Stomach (tissue), 9 donors: ENCODE results near the gene PYGO2. TPM values are rescaled to one million over a fixed set of nuclear protein-coding genes. Genes with fewer than 3 reads are reported as not detected.

Experiments
- DNase-seq, 2 donors: peaks; one replicate each; pipeline versions ENCODE4 v3.0.0 to v3.0.0-alpha.2; 2013 to 2019
- H3K27ac ChIP-seq, 5 donors: fragments of 200-600 bp in 4 of 5; sonication (generic) in 4 of 5; one replicate each; pipeline ENCODE4 v1.5.1; 2013 to 2019; ENCODE audit warnings: mild to moderate bottlenecking in 1 of 5, moderate library complexity in 1 of 5
- H3K27me3 ChIP-seq, 3 donors: fragments of 200-600 bp; sonication (generic); one replicate each; pipeline ENCODE4 v1.5.1; 2017 to 2019; ENCODE audit warnings: mixed run types in 1 of 3
- H3K36me3 ChIP-seq, 4 donors: fragments of 200-600 bp; sonication (generic); 1 replicate in 3 of 4; 2 replicates in 1 of 4; pipeline ENCODE4 v1.5.1; 2016 to 2019
- H3K4me1 ChIP-seq, 4 donors: fragments of 200-600 bp; sonication (generic); one replicate each; pipeline ENCODE4 v1.5.1; 2016 to 2019
- H3K4me3 ChIP-seq, 4 donors: fragments of 200-600 bp; sonication (generic) in 3 of 4; one replicate each; pipeline ENCODE4 v1.5.1; 2016 to 2019; ENCODE audit warnings: mild to moderate bottlenecking in 1 of 4
- H3K9me3 ChIP-seq, 4 donors: fragments of 200-600 bp; sonication (generic); one replicate each; pipeline ENCODE4 v1.5.1; 2016 to 2019
- EP300 ChIP-seq: sonication (generic); formaldehyde crosslinking; IDR thresholded peaks from one replicate; pipeline ENCODE4 v1.6.1; 2017; ENCODE audit warnings: antibody characterized with exemption
- POLR2A ChIP-seq, 4 donors: fragments of 450-650 bp; IDR thresholded peaks; one replicate each; pipeline ENCODE4 v1.6.1; 2016; ENCODE audit warnings: antibody characterized with exemption in 4 of 4, control low read depth in 2 of 4, mild to moderate bottlenecking in 1 of 4, moderate library complexity in 1 of 4
- POLR2AphosphoS5 ChIP-seq, 3 donors: sonication (generic); formaldehyde crosslinking; IDR thresholded peaks; one replicate each; pipeline ENCODE4 v1.6.1; 2016; ENCODE audit warnings: antibody characterized with exemption in 3 of 3
- WGBS, 5 donors: extraction: QIAGEN DNeasy Blood & Tissue Kit in 3 of 5; methylation state at CpG; one replicate each; pipeline versions ENCODE4 v1.1.5 to v1.1.7; 2013 to 2018; 5-methylcytosine and 5-hydroxymethylcytosine counted together
- intact Hi-C: fragments of 100-400 bp; cut with DNase I; formaldehyde crosslinking; loops from one replicate; pipeline ENCODE4 v1.15.1; 2023; ENCODE audit warnings: low total_unique reads
- polyA plus RNA-seq, 3 donors: library from polyadenylated mRNA; stranded (reverse); fragments of 200-250 nt; gene quantifications; one replicate each; pipeline ENCODE4 v1.2.3, GENCODE V29; 2013
- total RNA-seq, 5 donors: library from RNA; depleted of rRNA; stranded (reverse); fragments of >200 nt; gene quantifications; one replicate each; pipeline versions ENCODE4 v1.1.0 to v1.2.3, GENCODE V29; 2014 to 2016
- TF ChIP-seq, protein P1 (sequence below), 7 experiments: fragments of 450-650 bp in 4 of 7; fragments of 200-600 bp in 3 of 7; sonication (generic) in 3 of 7; IDR thresholded peaks; one replicate each; pipeline ENCODE4 v1.5.1; 2016 to 2019; ENCODE audit warnings: antibody characterized with exemption in 7 of 7, control low read depth in 2 of 7, mild to moderate bottlenecking in 1 of 7
- donor health status: healthy with polysubstance abuse.
- donor health status: Bipolar disorder and iron deficiency.
- donor health status: healthy.

Gene PYGO2
- total and polyA plus RNA-seq, 8 donors = 8.1 to 75.3 (median 19.7) TPM

DNA sequence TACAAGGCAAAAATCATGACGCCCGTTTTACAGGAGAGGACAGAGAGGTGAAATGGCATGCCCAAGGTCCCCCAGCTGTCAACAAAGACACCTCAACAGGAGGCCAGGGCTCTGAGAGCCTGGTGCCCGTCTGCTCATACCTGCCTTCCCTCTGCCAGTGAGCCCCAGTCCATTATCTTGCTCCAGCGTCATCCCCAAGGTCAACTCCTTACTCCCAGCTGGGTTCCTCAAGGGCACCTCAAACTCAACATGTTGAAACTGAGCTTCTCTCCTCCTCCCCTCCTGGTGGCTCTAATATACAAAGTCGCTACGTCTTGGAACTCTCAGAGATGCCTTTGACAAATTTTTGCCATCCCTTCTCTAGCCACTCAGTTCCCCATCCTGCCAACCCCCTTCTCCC, 8.9 kb downstream of the PYGO2 start:
- Histone ChIP-seq H3K4me1 (peaks cover 54 to 69% (median 63%) of the 10 kb centered on the region in 4 donors), H3K27ac (peak overlapping the region in 2 of 5 donors; percentile 60 to 64)
- 72 to 86% (median 76%) methylated on average over 6 of the region's 6 CpGs for WGBS, 5 donors

GRCh38 chr1:154951901-154952657, 9.5 kb downstream of the PYGO2 start:
- TF ChIP-seq POLR2A (IDR thresholded peaks at IDR 0.05) = no peak
- TF ChIP-seq, protein P1, sequence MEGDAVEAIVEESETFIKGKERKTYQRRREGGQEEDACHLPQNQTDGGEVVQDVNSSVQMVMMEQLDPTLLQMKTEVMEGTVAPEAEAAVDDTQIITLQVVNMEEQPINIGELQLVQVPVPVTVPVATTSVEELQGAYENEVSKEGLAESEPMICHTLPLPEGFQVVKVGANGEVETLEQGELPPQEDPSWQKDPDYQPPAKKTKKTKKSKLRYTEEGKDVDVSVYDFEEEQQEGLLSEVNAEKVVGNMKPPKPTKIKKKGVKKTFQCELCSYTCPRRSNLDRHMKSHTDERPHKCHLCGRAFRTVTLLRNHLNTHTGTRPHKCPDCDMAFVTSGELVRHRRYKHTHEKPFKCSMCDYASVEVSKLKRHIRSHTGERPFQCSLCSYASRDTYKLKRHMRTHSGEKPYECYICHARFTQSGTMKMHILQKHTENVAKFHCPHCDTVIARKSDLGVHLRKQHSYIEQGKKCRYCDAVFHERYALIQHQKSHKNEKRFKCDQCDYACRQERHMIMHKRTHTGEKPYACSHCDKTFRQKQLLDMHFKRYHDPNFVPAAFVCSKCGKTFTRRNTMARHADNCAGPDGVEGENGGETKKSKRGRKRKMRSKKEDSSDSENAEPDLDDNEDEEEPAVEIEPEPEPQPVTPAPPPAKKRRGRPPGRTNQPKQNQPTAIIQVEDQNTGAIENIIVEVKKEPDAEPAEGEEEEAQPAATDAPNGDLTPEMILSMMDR (IDR thresholded peaks at IDR 0.05) = no peak
- TF ChIP-seq POLR2AphosphoS5 (IDR thresholded peaks at IDR 0.05) = no peak
- no peak for TF ChIP-seq EP300
- Histone ChIP-seq H3K4me3 (no peak overlapping the region), H3K27ac (peak overlapping the region in 2 of 5 donors; percentile 60 to 64), H3K36me3 (peaks cover 25 to 44% (median 44%) of the 10 kb centered on the region in 4 donors), H3K4me1 (peaks cover 48 to 63% (median 58%) of the 10 kb centered on the region in 4 donors), H3K9me3 (no peaks in the 10 kb centered on the region), H3K27me3 (no peaks in the 10 kb centered on the region)
- DNase-seq = no peak
- intact Hi-C loops = no loop called here
- WGBS, 5 donors = 63 to 81% (median 71%) methylated on average over 11 to 15 of the region's 15 CpGs

More for the DNA sequence above, 8.9 kb downstream of the PYGO2 start:
- intact Hi-C loops = no loop called here
- peak in 1 of 2 donors; percentile 57 for DNase-seq
- Histone ChIP-seq H3K9me3 (no peaks in the 10 kb centered on the region), H3K36me3 (peaks cover 21 to 39% (median 38%) of the 10 kb centered on the region in 4 donors), H3K27me3 (no peaks in the 10 kb centered on the region), H3K4me3 (no peak overlapping the region)
- TF ChIP-seq POLR2A (IDR thresholded peaks at IDR 0.05) = no peak
- TF ChIP-seq EP300 = no peak
- TF ChIP-seq POLR2AphosphoS5 (IDR thresholded peaks at IDR 0.05) = peak in 1 of 3 donors; percentile 15
- TF ChIP-seq, protein P1 (IDR thresholded peaks at IDR 0.05) = no peak

GRCh38 chr1:154948079-154948478, 13.5 kb downstream of the PYGO2 start:
- no peak overlapping the region for H3K4me3 ChIP-seq
- 93 to 98% (median 94%) methylated on average over 9 to 11 of the region's 11 CpGs for WGBS, 5 donors
- H3K27me3 ChIP-seq = no peaks in the 10 kb centered on the region
- H3K36me3 ChIP-seq = peaks cover 33 to 71% (median 67%) of the 10 kb centered on the region in 4 donors
- H3K9me3 ChIP-seq = no peaks in the 10 kb centered on the region
- intact Hi-C loops = no loop called here
- peaks cover 30 to 52% (median 42%) of the 10 kb centered on the region in 4 donors for H3K4me1 ChIP-seq
- DNase-seq = no peak
- H3K27ac ChIP-seq = no peak overlapping the region
- no peak for TF ChIP-seq POLR2AphosphoS5 (IDR thresholded peaks at IDR 0.05)
- no peak for TF ChIP-seq EP300

DNA sequence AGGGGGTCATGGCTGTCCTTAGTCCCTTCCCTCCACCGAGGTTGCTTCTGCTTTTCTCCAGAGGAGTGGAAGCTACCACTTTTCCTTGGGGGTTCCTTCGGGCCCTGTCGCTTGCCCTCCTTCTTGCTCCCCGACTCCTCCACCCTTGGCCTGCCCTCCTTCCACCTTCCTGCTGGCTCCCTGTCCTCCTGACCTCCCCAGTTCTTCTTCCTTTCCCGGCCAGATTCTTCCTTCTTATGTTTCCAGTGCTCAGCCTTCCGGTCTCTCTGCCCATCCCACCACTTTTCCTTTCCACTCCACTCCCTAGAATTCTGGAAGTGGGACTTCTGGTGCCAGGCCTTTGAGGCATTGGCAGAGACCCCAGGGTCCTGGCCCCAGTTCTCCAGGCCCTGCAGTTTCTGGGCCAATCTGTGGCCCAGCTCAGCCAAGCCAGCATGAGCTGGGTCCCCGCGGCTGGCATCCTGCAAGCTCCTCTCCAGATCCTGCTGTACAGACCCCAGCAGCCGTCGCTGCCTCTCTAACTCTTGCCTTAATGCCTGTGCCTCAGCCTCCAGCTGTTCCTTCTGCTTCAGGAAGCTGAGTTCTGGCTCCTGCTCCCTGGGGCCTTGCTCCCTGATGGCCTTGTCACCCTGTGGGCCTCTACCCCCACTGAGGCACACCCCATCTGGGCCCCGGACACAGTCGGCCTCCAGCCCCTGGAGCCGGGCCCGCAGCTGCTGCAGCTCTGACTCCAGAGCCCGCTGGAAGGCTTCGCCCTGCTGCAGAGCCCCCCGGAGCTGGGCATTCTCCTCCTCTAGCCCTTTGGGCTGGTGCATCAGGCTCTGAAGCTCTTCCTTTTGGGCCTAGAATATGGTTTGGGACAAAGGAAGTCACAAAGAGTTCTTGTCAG, 15.4 kb downstream of the PYGO2 start:
- H3K4me3 ChIP-seq = no peak overlapping the region
- TF ChIP-seq, protein P1 (IDR thresholded peaks at IDR 0.05) = no peak
- no peak for TF ChIP-seq EP300
- no peak for TF ChIP-seq POLR2AphosphoS5 (IDR thresholded peaks at IDR 0.05)
- TF ChIP-seq POLR2A (IDR thresholded peaks at IDR 0.05) = no peak
- H3K27me3 ChIP-seq = no peaks in the 10 kb centered on the region
- H3K9me3 ChIP-seq = no peaks in the 10 kb centered on the region
- intact Hi-C loops = no loop called here
- H3K27ac ChIP-seq = no peak overlapping the region
- peaks cover 33 to 64% (median 60%) of the 10 kb centered on the region in 4 donors for H3K36me3 ChIP-seq
- DNase-seq = no peak
- H3K4me1 ChIP-seq = peaks cover 31 to 52% (median 42%) of the 10 kb centered on the region in 4 donors
- WGBS, 5 donors = 81 to 89% (median 85%) methylated on average over 16 to 17 of the region's 17 CpGs
